ENCODE results near the gene ESR2. TPM values are rescaled to one million over a fixed set of nuclear protein-coding genes. Genes with fewer than 3 reads are reported as not detected.
"Not testable (repeated sequence)": the region's sequence is repeated elsewhere in the genome, so short reads cannot be mapped to it uniquely, and the experiment has no call there.

The ESR2 gene
- total RNA-seq, 1 donor from 2014 or later: under 0.01 TPM

DNA sequence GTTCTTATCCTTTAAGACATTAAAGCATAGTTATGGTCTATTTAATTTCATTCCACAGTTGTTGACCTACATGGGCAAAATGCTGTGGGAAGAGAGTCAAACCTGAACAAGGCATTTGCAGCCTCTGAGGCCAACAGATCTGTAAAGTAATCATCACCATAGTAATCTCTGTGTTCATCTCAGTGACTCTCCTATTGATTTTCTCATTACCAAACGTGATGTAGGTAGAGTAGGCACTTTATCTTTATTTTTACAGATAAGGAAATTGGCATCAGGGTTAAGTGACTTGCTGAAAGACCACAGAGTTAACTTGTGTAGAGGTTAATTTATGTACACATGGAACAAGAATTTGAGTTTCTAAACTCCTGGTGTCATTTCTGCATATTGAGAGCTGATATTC is 203.0 kb downstream of the ESR2 start:
- no peak for DNase-seq (ENCODE audit: low read depth in 2 of 2)

DNA sequence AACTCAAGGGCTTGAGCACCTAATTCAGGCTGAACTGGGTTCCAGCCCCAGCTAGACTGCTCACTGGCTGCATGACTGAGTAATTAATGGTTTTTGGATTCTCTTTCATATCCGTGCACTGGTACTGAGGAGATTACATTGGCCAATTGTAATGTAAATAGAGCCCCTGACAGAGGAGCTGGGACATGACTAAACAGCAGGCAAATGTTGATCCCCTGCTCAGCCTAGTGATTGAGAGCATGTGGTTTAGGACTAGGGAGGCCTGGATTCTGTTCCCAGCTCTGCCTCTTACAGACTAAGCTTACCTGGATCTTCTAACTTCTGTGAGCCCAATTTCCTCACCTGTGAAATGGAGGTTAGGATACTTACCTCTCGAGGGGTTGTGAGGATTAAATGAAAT is 204.3 kb downstream of the ESR2 start:
- DNase-seq (ENCODE audit: low read depth in 2 of 2): no peak

DNA sequence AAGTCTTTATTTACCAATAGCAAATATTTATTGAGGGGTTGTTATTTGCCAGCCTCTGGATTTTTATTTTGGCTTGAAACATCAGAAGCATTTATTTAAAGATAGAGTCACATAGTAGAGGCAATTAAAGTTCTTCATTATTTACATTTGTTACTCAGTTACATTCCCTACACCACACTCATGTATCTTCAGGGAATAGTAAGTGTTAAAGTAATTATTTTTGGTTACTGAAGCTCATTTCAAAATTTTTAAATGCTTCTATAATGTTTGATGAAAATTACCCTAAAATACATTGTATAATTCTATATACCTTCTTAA is 205.6 kb downstream of the ESR2 start:
- no peak for DNase-seq (ENCODE audit: low read depth in 2 of 2)

DNA sequence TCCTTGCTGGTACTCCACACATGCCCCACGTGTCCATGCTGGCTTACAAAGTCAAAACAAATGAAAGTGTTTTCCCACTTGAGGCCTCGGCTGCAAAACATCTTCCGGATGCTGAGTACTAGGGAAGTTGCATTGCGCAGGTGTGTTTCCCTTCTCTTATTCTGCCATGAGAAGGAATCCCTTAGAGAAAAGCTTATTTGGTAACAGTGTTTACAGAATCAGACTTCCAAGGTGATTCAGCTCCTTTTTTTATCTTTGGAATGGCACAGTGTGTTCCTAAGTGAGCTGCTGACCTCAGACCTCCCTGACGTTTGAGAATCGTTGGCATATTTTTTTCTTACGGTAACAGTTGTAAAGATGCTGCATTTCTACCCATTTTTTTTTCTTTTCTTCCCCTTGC is 211.3 kb downstream of the ESR2 start:
- peak in 1 of 2 donors; percentile 65 for DNase-seq (ENCODE audit: low read depth in 2 of 2)

DNA sequence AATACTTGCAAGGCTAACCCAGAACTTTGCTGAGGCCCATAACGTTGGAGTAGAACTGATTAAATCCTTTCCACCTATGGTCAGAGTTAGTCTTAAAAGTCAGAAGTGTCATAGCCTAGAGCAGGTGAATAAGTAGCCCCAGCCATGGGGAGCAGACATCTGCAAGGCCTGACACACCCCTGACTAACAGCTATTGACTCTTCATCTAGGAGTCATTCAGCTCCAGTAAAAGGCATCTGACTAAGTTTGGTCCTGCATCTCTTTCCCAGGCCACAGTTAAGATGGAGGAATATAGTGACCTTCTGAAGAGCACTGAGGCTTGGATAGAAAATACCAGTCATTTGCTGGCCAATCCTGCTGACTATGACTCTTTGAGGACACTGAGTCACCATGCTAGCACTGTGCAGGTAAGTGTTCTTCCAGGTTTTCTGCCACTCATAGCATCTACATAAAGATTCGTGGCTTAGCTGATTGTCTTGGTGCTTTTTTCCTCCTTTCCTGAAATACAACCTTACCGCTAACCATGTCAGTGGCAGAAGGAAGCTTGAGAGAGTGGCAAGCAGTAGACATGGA is 212.9 kb downstream of the ESR2 start:
- no peak for DNase-seq (ENCODE audit: low read depth in 2 of 2)

DNA sequence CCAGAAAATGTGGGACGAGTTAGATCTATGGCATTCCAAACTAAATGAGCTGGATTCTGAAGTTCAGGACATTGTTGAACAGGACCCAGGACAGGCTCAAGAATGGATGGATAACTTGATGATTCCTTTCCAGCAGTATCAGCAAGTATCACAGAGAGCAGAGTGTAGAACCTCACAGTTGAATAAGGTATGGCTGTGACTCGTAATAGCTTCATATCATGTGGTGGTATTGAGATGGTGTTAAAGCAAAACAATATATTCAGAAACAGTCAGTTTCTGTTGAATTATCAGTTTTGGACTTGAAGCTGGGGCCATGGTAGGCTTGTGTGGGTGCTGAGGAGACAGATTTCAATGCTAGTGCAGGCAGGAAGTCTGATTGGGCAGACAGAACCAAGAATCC is 213.7 kb downstream of the ESR2 start:
- DNase-seq (ENCODE audit: low read depth in 2 of 2): no peak

DNA sequence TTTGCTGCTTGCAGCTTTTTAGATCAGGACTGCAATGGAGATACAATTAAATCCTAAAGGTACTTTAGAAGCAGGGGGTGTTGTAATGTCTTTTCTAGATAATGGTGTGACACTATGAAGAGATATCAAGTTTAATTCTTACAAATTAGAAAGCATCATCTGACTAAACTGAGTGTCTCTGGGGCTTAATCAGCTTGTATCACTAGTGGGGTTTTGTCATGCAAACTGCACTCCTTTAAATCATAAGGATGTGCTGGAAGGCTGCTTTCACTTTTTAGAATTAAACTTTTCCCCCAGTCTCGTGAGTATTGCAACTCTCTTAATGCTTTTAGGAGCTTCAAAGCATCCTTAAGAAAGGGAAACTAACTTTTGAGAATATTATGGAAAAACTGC is 218.6 kb downstream of the ESR2 start:
- DNase-seq (ENCODE audit: low read depth in 2 of 2): no peak

DNA sequence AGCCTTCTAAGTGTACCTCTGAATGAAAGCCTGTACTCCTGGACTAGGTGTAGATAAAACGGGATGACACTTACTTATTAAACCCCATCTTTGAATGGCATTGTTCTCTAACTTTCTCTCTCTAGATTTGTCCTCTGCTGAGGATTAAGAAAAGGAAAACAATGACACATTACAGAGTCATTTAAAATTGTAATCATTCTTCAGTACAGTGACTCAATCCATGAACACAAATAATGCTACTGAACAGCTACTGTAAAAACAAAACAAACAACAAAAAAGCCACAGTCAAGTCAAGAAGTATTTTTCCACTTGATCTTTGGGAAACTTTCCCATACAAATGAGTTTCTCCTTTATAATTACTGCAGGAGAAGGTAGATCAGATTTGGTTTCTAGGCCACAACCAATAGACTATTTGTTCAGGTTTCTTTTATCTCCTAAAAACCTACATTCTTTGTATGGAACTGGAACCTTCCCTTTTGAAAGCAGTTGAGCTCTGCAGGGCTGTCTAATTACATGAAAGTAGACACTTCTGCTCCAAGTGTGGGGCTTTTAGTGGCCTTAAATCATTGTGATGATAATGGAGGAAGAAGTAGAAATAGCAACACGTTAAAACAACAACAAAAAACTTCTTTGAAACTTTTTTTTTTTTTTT is 219.1 kb downstream of the ESR2 start:
- peak in 1 of 2 donors; percentile 59 for DNase-seq (ENCODE audit: low read depth in 2 of 2)

DNA sequence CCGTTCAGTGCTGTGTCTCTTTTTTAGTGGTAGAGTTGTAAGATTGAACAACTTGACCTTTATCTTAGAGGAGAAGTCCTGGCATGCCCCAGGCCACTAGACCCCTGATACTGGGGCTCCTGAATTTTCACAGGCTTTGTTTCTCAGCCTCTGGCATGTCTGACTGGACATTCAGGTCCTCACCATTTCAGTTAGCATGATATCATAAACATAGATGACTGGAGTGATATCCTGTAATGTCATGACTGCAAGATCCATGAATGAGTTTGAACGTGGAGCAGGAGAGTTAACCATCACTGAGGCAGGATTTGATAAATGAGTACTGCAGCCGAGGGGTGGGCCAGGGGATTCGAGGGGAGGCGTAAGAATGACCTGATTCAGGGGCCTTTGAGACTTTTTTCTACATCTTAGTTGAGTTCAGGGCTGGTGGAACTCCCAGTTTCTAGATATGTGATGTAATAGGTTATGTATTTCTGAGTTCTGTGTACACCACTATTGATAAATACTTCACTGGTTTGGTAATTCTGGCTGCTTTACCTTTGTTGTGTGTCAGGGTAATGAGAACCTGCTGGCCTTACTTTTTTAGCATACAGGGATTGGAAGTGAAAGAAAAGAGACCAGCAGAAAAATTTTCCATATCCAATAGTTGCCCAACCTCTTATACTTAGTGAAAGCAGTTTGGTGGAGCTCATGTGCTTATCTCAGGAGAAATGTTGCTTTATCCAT is 224.4 kb downstream of the ESR2 start:
- DNase-seq (ENCODE audit: low read depth in 2 of 2): no peak

DNA sequence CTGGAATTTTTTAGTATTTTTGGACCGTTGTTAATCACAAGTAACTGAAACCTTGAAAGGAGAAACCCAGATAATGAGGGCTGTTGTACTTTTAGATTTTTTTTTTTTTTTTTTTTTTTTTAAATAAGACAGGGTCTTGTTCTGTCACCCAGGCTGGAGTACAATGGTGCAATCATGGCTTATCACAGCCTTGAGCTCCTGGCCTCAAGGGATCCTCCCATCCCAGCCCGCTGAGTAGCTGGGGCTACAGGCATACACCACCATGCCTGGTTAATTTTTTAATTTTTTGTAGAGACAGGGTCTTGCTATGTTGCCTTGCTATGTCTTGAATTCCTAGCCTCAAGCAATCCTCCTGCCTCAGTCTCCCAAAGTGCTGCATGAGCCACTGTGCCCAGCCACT is 229.7 kb downstream of the ESR2 start:
- DNase-seq (ENCODE audit: low read depth in 2 of 2): no peak

DNA sequence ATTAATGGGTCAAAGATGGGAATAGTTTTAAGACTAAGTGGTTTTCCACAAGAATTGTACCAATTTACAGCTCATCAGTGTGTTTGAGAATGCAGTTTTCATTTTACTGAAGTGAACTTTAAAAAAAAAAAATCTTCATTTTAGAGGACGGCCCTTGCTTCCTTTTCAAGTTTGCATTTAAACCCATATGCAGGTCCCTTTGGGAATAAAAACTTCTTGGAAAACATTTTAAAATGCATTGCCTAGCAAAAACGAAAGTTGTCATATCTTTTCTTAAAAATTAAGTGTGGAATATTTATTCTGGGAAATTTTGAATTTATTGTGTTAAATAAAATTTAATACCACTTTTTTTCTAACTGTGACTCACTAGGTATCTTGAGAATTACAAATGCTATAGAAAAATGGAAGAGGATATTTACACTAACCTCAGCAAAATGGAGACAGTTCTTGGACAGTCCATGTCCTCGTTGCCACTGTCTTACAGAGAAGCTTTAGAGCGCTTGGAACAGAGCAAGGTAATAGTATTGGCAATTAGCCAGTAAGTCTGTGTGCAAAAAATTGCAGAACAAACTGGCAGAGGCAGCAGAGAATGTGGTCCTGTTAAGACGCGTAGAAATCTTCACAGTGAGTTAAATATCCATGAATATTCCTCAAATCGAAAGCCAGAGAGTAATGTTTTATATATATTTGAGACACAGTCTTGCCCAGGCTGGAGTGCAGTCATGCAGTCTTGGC is 231.6 kb downstream of the ESR2 start:
- DNase-seq (ENCODE audit: low read depth in 2 of 2): no peak

DNA sequence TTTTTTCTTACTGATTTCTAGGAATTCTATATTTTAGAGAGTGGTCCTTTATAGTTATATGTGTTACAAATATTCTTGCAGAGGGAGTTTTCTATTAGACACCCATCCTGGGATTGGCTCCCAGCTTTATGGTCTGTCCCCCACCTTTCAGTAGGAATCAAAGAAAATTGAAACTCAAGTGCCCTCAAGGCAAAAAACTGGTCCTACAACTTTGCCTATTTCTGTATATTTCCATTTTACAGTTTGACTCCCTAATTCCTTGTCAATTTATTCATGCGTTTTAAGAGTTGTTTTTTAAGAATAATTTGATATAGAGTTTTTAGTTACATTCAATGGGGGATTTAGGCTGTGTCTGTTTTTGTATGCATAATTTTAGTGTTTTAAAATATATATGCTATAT is 232.5 kb downstream of the ESR2 start:
- DNase-seq (ENCODE audit: low read depth in 2 of 2): no peak

DNA sequence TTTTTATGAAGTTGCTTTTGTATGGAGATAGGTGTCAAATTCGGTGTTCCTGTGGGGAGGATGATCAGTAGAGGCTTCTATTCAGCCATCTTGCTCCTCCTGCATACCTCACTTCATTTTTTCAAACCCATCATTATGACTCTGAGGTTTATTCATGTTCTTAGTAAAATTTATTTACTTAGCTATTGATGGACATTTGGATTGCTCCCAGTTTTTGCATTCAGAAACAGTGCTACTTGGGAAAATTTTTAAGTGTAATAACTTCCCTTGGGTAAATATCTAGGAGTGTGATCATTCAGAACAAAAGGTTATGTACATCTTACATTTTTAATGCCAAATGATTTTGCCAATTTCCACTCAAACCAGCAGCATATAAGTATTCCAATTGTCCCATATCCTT is 233.1 kb downstream of the ESR2 start:
- DNase-seq (ENCODE audit: low read depth in 2 of 2): no peak

DNA sequence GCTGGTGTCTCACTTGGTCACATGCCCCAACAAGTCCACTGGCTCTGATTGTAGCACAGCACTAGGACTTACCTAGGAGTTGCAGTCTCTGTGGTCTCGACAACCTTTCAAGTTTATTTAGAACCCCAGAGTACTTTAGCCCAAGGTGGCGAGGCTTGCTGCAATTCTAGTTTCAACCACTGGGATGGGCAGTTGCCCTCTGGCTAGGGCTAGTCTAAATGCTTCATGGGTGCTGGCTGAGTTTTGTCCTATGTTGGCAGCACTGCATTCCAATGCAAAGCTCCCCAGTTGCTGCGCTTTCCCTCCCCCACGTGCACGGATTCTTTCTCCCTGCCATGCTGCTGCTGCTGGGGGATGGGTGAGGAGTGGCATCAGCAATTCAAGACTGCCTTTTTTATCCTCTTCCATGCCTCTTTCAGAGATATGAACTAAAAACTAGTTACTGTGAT is 233.5 kb downstream of the ESR2 start:
- DNase-seq (ENCODE audit: low read depth in 2 of 2): peak; percentile 5 to 34

DNA sequence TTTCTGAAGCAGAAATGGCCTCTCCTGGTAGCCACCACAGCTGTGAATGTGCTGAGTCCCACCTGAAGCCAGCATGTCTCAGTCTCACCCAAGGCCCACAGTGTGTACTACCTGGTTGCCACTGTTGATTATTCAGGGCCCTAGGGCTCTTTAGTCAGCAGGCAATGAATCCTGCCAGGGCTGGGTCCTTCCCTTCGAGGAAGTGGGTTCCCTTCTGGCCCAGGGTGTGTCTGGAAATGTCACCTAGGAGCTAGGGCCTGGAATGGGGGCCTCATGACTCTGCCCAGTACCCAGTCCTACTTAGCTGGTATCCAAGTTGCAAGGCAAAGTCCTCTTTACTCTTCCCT is 234.0 kb downstream of the ESR2 start:
- DNase-seq (ENCODE audit: low read depth in 2 of 2): no peak

DNA sequence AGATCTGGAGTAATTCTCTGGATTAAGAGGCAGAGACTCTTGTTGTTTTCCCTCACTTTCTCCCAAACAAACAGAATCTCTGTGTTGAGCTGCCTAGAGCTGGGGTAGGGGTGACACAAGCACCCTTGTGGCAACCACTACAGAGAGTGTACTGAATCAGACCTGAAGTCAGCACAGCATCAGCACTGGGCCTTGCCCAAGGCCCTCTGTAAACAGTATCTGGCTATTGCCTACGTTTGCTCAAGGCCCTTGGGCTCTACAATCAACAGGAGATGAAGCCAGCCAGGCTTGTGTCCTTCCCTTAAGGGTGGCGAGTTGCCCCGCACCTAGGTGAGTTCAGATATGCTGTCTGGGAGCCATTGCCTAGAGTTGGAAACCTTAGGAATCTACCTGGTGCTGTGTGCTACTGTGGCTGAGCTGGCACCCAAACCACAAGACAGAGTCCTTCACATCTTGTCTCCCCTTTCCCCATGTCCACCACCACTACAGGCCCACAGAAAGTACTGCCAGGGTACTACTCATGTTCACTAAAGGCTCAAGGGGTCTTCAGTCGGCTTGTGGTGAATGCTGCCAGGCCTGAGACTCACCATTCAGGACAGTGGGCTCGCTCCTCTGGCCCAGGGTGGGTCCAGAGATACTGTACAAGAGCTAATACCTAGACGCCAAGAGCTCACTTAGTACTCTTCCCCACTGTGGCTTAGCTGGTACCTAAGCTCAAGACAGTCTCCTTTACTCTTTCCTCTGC is 234.5 kb downstream of the ESR2 start:
- DNase-seq (ENCODE audit: low read depth in 2 of 2): no peak

DNA sequence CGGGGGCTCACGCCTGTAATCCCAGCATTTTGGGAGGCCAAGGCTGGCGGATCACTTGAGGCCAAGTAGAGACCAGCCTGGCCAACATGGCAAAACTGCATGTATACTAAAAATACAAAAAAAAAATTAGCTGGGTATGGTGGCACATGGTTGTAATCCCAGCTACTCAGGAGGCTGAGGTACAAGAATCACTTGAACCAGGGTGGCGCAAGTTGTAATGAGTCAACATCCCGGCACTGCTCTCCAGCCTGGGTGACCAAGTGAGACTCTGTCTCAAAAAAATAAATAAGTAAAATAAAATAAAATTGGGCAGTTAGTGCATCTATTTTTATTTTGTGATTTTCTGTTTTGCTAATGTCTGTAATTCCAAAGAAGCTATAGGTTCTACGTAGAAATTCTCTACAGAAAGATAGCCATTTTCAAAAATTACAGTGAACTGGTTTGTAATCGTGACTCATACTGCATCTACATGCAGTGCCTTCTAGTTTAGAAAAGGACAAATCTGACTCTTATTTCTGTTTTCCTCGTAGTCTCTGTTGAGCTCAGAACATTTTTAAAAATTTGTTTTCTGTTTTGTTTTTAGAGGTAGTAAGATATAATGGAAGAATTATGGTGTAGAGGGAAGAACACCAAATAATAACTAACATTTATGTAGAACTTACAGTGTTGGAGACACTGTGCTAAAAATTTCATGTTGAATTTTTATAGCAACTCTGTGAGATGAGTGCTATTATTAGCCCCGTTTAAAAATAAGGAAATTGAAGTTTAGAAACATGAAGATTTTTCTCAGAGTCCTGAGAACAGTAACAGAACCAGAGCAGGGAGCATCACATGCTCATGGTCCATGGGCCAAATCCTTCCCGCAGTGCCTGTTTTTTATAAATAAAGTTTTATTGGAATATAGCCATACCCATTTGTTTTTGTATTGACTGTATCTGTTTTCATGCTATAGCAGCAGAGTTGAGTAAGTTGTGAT is 240.2 kb downstream of the ESR2 start:
- peak in 1 of 2 donors; percentile 12 for DNase-seq (ENCODE audit: low read depth in 2 of 2)

DNA sequence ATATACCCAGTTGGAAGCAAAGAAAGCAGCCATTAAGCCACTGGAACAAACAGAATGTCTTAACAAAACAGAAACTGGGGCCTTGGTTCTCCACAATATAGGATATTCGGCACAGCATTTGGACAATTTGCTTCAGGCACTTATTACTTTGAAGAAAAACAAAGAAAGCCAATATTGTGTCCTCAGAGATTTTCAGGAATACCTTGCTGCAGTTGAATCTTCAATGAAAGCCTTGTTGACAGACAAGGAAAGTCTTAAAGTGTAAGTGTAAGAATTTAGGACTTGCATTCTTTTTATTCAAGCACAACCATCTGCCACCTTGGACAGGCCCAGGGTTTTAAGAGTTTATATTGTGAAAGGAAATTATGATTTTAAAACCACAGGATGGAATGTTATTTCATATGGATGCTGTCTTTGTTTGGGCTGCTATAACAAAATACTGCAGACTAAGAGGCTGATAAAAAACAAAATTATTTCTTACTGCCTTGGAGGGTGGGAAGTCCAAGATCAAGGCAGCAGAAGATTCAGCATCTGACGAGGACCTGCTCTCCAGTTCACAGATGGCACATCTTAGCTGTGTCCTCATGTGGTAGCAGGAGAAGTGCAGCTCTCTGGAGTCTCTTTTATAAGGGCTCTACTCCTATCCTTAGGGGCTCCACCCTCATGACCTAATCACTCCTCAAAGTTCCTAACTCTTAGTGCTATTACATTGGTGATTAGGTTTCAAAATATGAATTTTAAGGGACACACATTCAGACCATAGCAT is 244.4 kb downstream of the ESR2 start:
- no peak for DNase-seq (ENCODE audit: low read depth in 2 of 2)

DNA sequence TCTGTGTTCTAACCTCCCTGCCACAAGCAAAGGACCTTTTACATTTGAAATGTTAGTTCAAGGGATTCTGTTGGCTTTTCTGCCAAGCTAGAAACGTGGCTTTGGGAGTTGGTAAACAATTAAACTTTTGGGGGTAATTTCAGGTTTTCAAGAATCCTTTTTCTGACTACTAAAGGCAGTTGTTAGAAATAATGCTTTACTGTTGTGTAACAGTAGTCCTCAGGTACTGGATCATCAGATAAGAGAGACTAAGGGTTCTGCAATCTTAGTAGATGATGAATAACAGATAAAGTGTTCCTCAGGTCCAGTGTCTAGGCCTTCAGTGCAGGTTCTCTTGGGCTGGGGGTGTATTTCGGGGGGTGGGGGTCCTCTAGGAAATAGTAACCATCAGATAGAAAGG is 249.1 kb downstream of the ESR2 start:
- no peak for DNase-seq (ENCODE audit: low read depth in 2 of 2)

DNA sequence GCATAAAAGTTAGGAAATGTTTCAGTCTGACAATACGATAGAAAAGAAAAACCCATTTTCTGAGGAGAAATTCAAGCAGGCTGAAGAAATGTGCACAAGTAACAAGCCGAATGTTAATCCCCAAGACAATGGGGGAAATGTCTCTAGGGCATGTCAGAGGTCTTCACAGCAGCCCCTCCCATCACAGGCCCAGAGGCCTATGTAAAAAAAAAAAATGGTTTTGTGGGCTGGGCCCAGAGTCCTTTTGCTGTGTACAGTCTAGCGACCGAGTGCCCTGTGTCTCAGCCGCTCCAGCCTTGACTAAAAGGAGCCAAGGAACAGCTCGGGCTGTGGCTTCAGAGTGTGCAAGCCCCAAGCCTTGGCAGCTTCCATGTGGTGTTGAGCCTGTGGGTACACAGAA is 250.9 kb downstream of the ESR2 start:
- not testable (repeated sequence) for DNase-seq (ENCODE audit: low read depth in 2 of 2)
